Right cardiac atrium (tissue), 5 donors: Measurements from ENCODE around the gene PKHD1. TPM values are rescaled to one million over a fixed set of nuclear protein-coding genes. Genes with fewer than 3 reads are reported as not detected.

Source experiments
- ATAC-seq, 2 donors: fragments of 200-7000 bp; cut with Tn5 transposase; one replicate each; pipeline versions ENCODE4 v1.8.0 to v1.9.1; 2020; ENCODE audit warnings: moderate library complexity in 2 of 2, mild to moderate bottlenecking in 1 of 2
- DNase-seq, 3 donors: peaks; one replicate each; pipeline ENCODE4 v3.0.0-alpha.2; 2020
- H3K27ac ChIP-seq: one replicate; pipeline ENCODE4 v1.5.1; 2013; ENCODE audit warnings: mild to moderate bottlenecking, low read length, control low read depth, moderate library complexity
- H3K27me3 ChIP-seq: one replicate; pipeline ENCODE4 v1.6.1; 2013; ENCODE audit not compliant: control insufficient read depth, insufficient read depth
- H3K4me1 ChIP-seq: one replicate; pipeline ENCODE4 v1.6.1; 2013; ENCODE audit warnings: low read length; ENCODE audit not compliant: control insufficient read depth, insufficient read depth
- H3K4me3 ChIP-seq: one replicate; pipeline ENCODE4 v1.5.1; 2013; ENCODE audit warnings: low read length, control low read depth
- H3K9me3 ChIP-seq: one replicate; pipeline ENCODE4 v1.6.1; 2013; ENCODE audit warnings: low read length; ENCODE audit not compliant: control insufficient read depth
- WGBS: extraction: QIAGEN DNeasy Blood & Tissue Kit; methylation state at CpG from one replicate; pipeline ENCODE4 v1.1.7; 2013; 5-methylcytosine and 5-hydroxymethylcytosine counted together
- intact Hi-C, 4 donors: fragments of 100-400 bp; cut with DNase I; formaldehyde crosslinking; loops; one replicate each; pipeline versions ENCODE4 v1.11.0 to v1.14.0; 2022 to 2023
- polyA plus RNA-seq: library from polyadenylated mRNA; stranded (reverse); fragments of 200-250 nt; gene quantifications from one replicate; pipeline ENCODE4 v1.2.3, GENCODE V29; 2013
- total RNA-seq, 4 donors: library from RNA; stranded (reverse); fragmentation: NEBNext Ultra II Directional; extraction: Animal tissue kit (Norgen Biotek cat#: 25700); gene quantifications; one replicate each; pipeline ENCODE4 v1.2.1, GENCODE V29; 2021
- donor health status: healthy with polysubstance abuse.
- donor health status: DM: no; HTN: yes; CAD: no.
- donor health status: DM: no; HTN: no; CAD: no.
- donor health status: DM: no; HTN: yes; CAD: no; lungs with severe emphysema.
- donor health status: DM: yes; HTN: yes; CAD: no.

The PKHD1 gene
- total and polyA plus RNA-seq, 5 donors: under 0.01 to 0.03 TPM; not detected in 3

DNA sequence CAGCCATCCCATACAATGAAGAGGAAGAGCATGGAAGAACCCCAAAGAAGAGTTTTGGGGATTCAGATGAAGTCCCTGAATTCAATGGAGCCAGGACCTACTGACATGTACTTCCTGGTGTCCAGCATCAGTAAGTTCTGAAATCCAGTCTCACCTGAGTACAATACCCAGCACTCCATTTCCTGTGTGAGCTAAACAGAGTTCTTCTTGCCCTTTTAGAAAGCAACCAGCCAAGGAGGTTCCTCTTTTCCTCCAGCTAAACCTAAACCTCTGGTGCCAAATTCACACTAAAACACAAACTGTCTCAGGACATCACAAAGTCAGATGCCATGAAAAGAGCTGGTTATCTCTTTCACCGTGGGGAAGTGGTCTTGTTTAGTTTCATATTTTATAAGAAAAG lies 71.5 kb downstream of the PKHD1 start:
- H3K9me3 ChIP-seq: no peaks in the 10 kb centered on the region
- WGBS: 63% methylated on average over 1 of the region's 1 CpG
- no peak for ATAC-seq
- H3K4me1 ChIP-seq: no peaks in the 10 kb centered on the region
- no peak for DNase-seq
- H3K4me3 ChIP-seq: no peak overlapping the region
- H3K27me3 ChIP-seq: no peaks in the 10 kb centered on the region
- no peak overlapping the region for H3K27ac ChIP-seq
- intact Hi-C loops: loop anchor here in 3 of 4 donors (10.0 kb wide), 3 partner anchors 161 to 1201 kb away; partner anchors contain the start of gene TFAP2B (in 1 of the 3)

DNA sequence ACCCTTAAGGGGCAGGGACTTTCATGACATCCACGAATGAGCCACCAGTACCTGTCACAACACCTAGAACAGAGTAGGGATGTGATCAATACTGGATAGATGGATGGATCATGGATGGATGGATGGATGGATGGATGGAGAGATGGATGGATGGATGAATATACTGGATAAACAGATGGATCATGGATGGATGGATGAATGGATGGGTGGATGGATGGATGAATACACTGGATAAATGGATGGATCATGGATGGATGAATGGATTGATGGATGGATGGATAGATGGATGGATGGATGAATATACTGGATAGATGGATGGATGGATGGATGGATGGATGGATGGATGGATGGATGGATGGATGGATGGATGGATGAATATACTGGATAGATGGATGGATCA lies 73.0 kb downstream of the PKHD1 start:
- no peak for ATAC-seq
- Histone ChIP-seq H3K27me3 (no peaks in the 10 kb centered on the region), H3K4me3 (no peak overlapping the region), H3K9me3 (no peaks in the 10 kb centered on the region), H3K27ac (no peak overlapping the region), H3K4me1 (no peaks in the 10 kb centered on the region)
- DNase-seq: no peak
- intact Hi-C loops: loop anchor here in 3 of 4 donors (10.0 kb wide), 3 partner anchors 160 to 1200 kb away; partner anchors contain the start of gene TFAP2B (in 1 of the 3)
- WGBS: 64% methylated on average over 1 of the region's 1 CpG

DNA sequence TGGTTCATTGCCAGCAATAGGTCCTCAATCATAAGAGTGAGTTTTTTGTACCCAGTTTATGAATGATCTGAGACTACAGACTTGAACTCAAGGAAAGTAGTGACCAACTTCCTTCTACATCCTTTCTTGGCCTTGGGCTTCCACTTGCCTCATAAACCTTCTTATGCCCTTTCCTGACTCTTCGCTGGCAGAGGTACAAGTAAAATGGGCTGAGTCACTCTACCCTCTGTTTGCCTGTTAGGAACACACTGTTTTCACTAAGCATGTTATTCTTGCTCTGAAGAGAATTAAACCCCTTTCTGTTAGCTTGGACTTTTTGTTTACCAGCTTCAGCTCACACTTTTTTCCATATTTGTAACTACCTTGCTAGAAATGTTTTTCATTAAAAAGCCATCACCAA lies 74.4 kb downstream of the PKHD1 start:
- H3K9me3 ChIP-seq: no peaks in the 10 kb centered on the region
- H3K4me1 ChIP-seq: no peaks in the 10 kb centered on the region
- no peak overlapping the region for H3K27ac ChIP-seq
- ATAC-seq: no peak
- no peak overlapping the region for H3K4me3 ChIP-seq
- no peak for DNase-seq
- 73% methylated on average over 1 of the region's 1 CpG for WGBS
- H3K27me3 ChIP-seq: no peaks in the 10 kb centered on the region
- intact Hi-C loops: loop anchor here in 3 of 4 donors (10.0 kb wide), 3 partner anchors 158 to 1198 kb away; partner anchors contain the start of gene TFAP2B (in 1 of the 3)

DNA sequence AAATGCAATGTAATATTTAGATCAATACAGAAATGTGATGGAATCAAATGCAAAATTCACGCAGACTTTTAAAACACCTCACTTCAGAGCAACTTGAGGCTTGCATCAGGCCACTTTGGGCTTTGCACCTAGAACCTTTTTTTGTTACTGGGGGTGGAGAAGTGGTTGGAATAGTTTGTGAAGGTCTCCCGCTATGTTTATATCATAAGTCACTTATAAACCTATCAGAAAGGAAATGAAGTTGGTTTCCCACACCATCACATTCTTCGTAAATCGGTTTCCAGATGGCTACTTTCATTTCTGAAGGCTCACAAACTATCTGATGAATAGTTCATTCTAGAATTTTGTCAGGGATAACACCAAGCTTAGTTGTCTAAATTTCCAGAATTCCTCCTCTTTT lies 74.8 kb downstream of the PKHD1 start:
- no peaks in the 10 kb centered on the region for H3K9me3 ChIP-seq
- no peak overlapping the region for H3K27ac ChIP-seq
- WGBS: 83% methylated on average over 4 of the region's 4 CpGs
- H3K4me1 ChIP-seq: no peaks in the 10 kb centered on the region
- no peak overlapping the region for H3K4me3 ChIP-seq
- DNase-seq (no peak), ATAC-seq (no peak)
- intact Hi-C loops: loop anchor here in 3 of 4 donors (10.0 kb wide), 3 partner anchors 158 to 1198 kb away; partner anchors contain the start of gene TFAP2B (in 1 of the 3)
- no peaks in the 10 kb centered on the region for H3K27me3 ChIP-seq

- Histone ChIP-seq H3K27me3 (no peaks in the 10 kb centered on the region), H3K9me3 (no peaks in the 10 kb centered on the region), H3K4me3 (no peak overlapping the region), H3K27ac (no peak overlapping the region), H3K4me1 (no peaks in the 10 kb centered on the region)
- ATAC-seq (no peak), DNase-seq (no peak)
- intact Hi-C loops: loop anchor here in 3 of 4 donors (10.0 kb wide), 3 partner anchors 156 to 1196 kb away; partner anchors contain the start of gene TFAP2B (in 1 of the 3)
- 85% methylated on average over 1 of the region's 1 CpG for WGBS
Observed at GRCh38 chr6:52010806-52011205, 76.6 kb downstream of the PKHD1 start.

GRCh38 chr6:52010145-52010544 lies 77.3 kb downstream of the PKHD1 start:
- DNase-seq: no peak
- Histone ChIP-seq H3K27me3 (no peaks in the 10 kb centered on the region), H3K4me3 (no peak overlapping the region), H3K9me3 (no peaks in the 10 kb centered on the region), H3K4me1 (no peaks in the 10 kb centered on the region), H3K27ac (no peak overlapping the region)
- intact Hi-C loops: loop anchor here in 3 of 4 donors (10.0 kb wide), 3 partner anchors 155 to 1195 kb away; partner anchors contain the start of gene TFAP2B (in 1 of the 3)
- ATAC-seq: no peak
- 76% methylated on average over 6 of the region's 6 CpGs for WGBS

DNA sequence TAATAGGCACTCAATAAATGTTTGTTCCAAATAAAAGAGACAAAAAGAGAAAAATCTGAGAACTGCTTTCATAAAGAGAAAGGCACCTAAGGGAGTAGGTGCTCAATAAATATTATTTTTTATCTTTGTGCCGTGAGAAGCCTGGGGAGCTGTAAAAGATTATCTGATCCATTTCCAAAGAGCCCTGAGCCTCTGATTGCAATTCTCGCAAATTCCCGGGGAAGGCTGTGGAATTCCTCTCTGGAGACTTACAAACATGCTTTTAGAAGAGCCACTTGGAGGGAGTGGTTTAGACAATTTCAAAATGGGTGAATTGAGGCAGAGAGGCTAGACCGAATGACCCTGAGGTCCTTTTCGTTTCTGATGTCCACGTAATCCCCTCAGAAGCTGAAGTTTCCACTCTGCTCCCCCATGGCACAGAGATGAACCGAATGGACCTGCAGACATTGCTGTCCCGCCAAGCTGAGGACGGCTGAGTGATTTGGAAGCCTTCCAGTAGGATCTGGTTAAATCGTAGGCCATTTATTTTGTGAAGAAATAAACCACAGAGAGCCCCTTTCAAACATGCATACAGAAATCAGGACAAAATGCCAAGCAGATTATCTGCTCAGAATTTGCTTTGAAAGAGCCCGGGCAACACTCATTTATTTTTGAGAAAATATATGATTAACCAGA lies 77.8 kb downstream of the PKHD1 start:
- Histone ChIP-seq H3K9me3 (no peaks in the 10 kb centered on the region), H3K27me3 (no peaks in the 10 kb centered on the region), H3K27ac (no peak overlapping the region), H3K4me3 (no peak overlapping the region), H3K4me1 (no peaks in the 10 kb centered on the region)
- intact Hi-C loops: loop anchor here in 3 of 4 donors (10.0 kb wide), 3 partner anchors 155 to 1195 kb away; partner anchors contain the start of gene TFAP2B (in 1 of the 3)
- DNase-seq (no peak), ATAC-seq (no peak)
- WGBS: 57% methylated on average over 11 of the region's 11 CpGs

- ATAC-seq (no peak), DNase-seq (no peak)
- H3K4me3 ChIP-seq: no peak overlapping the region
- no peaks in the 10 kb centered on the region for H3K4me1 ChIP-seq
- intact Hi-C loops: no loop called here
- H3K9me3 ChIP-seq: no peaks in the 10 kb centered on the region
- no peaks in the 10 kb centered on the region for H3K27me3 ChIP-seq
- 73% methylated on average over 3 of the region's 3 CpGs for WGBS
- no peak overlapping the region for H3K27ac ChIP-seq
Observed at GRCh38 chr6:52000064-52000463, 87.3 kb downstream of the PKHD1 start.

- intact Hi-C loops: no loop called here
- DNase-seq: no peak
- WGBS: 85% methylated on average over 6 of the region's 6 CpGs
Observed at GRCh38 chr6:51996296-51996947, 91.0 kb downstream of the PKHD1 start.

DNA sequence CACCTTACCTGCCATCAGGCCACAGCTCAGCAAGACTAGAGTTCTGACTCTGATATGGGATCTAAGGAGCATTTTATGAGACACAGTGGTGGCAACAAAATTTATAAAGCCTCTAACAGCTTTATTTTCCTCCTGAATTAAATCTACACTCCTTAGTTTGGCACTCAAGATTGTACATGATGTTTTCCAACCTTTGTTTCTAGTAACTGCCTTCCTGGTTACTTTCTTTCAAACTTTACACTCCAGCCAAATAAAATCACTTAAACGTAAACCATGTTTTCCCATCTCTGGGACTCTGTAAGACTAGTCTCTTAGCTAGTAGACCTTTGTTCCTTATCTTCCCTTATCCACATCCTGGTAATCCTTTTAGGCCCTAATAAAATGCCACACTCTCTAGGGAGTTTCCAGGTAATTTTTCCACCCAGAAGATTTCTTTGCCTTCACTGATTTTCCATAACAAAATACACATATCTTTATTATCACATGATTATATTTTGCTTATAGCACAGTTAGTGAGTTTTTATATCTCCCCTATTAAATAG lies 92.1 kb downstream of the PKHD1 start:
- Histone ChIP-seq H3K4me1 (no peaks in the 10 kb centered on the region), H3K27me3 (no peaks in the 10 kb centered on the region), H3K9me3 (no peaks in the 10 kb centered on the region), H3K27ac (no peak overlapping the region), H3K4me3 (no peak overlapping the region)
- ATAC-seq: no peak
- no peak for DNase-seq
- intact Hi-C loops: no loop called here
- 42% methylated on average over 1 of the region's 1 CpG for WGBS

More at GRCh38 chr6:51996296-51996947, 91.0 kb downstream of the PKHD1 start:
- no peaks in the 10 kb centered on the region for H3K27me3 ChIP-seq
- no peak overlapping the region for H3K27ac ChIP-seq
- no peaks in the 10 kb centered on the region for H3K9me3 ChIP-seq
- H3K4me1 ChIP-seq: no peaks in the 10 kb centered on the region
- no peak overlapping the region for H3K4me3 ChIP-seq
- ATAC-seq: no peak

GRCh38 chr6:51992876-51993275 lies 94.5 kb downstream of the PKHD1 start:
- Histone ChIP-seq H3K9me3 (no peaks in the 10 kb centered on the region), H3K27ac (no peak overlapping the region), H3K4me3 (no peak overlapping the region), H3K27me3 (no peaks in the 10 kb centered on the region), H3K4me1 (no peaks in the 10 kb centered on the region)
- 55% methylated on average over 3 of the region's 3 CpGs for WGBS
- ATAC-seq: no peak
- DNase-seq: no peak
- intact Hi-C loops: no loop called here
